Psoas muscle (tissue), 8 donors: Measurements from ENCODE around the gene LZTS2. TPM values are rescaled to one million over a fixed set of nuclear protein-coding genes. Genes with fewer than 3 reads are reported as not detected.

ENCODE experiments used
- ATAC-seq, 4 donors: fragments of 200-7000 bp; cut with Tn5 transposase; one replicate each; pipeline ENCODE4 v1.9.1; 2020; ENCODE audit warnings: moderate library complexity in 3 of 4, mild to moderate bottlenecking in 2 of 4
- DNase-seq, 2 donors: peaks; one replicate each; pipeline ENCODE4 v3.0.0-alpha.2; 2020
- H3K27ac ChIP-seq: fragments of 200-600 bp; one replicate; pipeline ENCODE4 v1.8.0; 2022
- H3K27me3 ChIP-seq, 3 donors: fragments of 200-600 bp in 1 of 3; one replicate each; pipeline versions ENCODE4 v1.6.1 to v1.8.0; 2013 to 2022; ENCODE audit warnings: low read length in 2 of 3, mild to moderate bottlenecking in 2 of 3, moderate library complexity in 1 of 3; ENCODE audit not compliant: insufficient read depth in 3 of 3
- H3K36me3 ChIP-seq, 2 donors: fragments of 200-600 bp in 1 of 2; one replicate each; pipeline versions ENCODE4 v1.6.1 to v1.8.0; 2013 to 2022; ENCODE audit warnings: low read depth in 1 of 2, mild to moderate bottlenecking in 1 of 2, moderate library complexity in 1 of 2; ENCODE audit not compliant: insufficient read depth in 1 of 2
- H3K4me1 ChIP-seq: fragments of 200-600 bp; one replicate; pipeline ENCODE4 v1.8.0; 2022
- H3K4me3 ChIP-seq: fragments of 200-600 bp; one replicate; pipeline ENCODE4 v1.8.0; 2022; ENCODE audit warnings: mild to moderate bottlenecking
- H3K9me3 ChIP-seq: fragments of 200-600 bp; one replicate; pipeline ENCODE4 v1.8.0; 2022
- CTCF ChIP-seq: fragments of 200-600 bp; IDR thresholded peaks from one replicate; pipeline ENCODE4 v1.8.0; 2022; ENCODE audit warnings: antibody characterized with exemption
- WGBS, 3 donors: extraction: QIAGEN DNeasy Blood & Tissue Kit; methylation state at CpG; one replicate each; pipeline versions ENCODE4 v1.1.6 to v1.1.7; 2013; 5-methylcytosine and 5-hydroxymethylcytosine counted together
- intact Hi-C, 2 donors: fragments of 100-400 bp; cut with DNase I; formaldehyde crosslinking; loops; one replicate each; pipeline versions ENCODE4 v1.11.0 to v1.14.2; 2022
- polyA plus RNA-seq, 3 donors: library from polyadenylated mRNA; stranded (reverse); fragments of 200-250 nt; gene quantifications; one replicate each; pipeline ENCODE4 v1.2.3, GENCODE V29; 2013
- total RNA-seq, 4 donors: library from RNA; stranded (reverse); fragmentation: NEBNext Ultra II Directional in 2 of 4; extraction: Animal tissue kit (Norgen Biotek cat#: 25700) in 2 of 4; gene quantifications; one replicate each; pipeline versions ENCODE4 v1.2.1 to v1.2.4, GENCODE V29; 2021 to 2023
- donor health status: healthy with polysubstance abuse.
- donor health status: DM: no; HTN: no; CAD: no; lungs with moderate emphysema.
- donor health status: Bipolar disorder and iron deficiency.
- donor health status: healthy.
- donor health status: DM: yes; HTN: yes; CAD: no.
- donor health status: DM: no; HTN: no; CAD: no.
- donor health status: DM: no; HTN: no; CAD: no.
- donor health status: DM: yes; HTN: yes; CAD: no.

The LZTS2 gene
- total and polyA plus RNA-seq, 7 donors = 19.0 to 66.0 (median 24.6) TPM

GRCh38 chr10:100978121-100978900, 21.3 kb upstream of the LZTS2 start:
- Histone ChIP-seq H3K27ac (no peak overlapping the region), H3K4me1 (no peaks in the 10 kb centered on the region), H3K36me3 (peaks cover 0 to 51% of the 10 kb centered on the region in 2 donors), H3K9me3 (no peaks in the 10 kb centered on the region), H3K27me3 (no peaks in the 10 kb centered on the region), H3K4me3 (no peak overlapping the region)
- intact Hi-C loops = no loop called here
- 87 to 92% (median 89%) methylated on average over 13 of the region's 13 CpGs for WGBS, 3 donors
- DNase-seq (peak in 1 of 2 donors; percentile 2), ATAC-seq (no peak)
- TF ChIP-seq CTCF = no peak

GRCh38 chr10:100978901-100979195, 20.8 kb upstream of the LZTS2 start:
- Histone ChIP-seq H3K27me3 (no peaks in the 10 kb centered on the region), H3K9me3 (no peaks in the 10 kb centered on the region), H3K27ac (no peak overlapping the region), H3K36me3 (peaks cover 0 to 56% of the 10 kb centered on the region in 2 donors), H3K4me1 (no peaks in the 10 kb centered on the region), H3K4me3 (no peak overlapping the region)
- DNase-seq = no peak
- no peak for ATAC-seq
- 76 to 81% (median 77%) methylated on average over 10 of the region's 10 CpGs for WGBS, 3 donors
- no peak for TF ChIP-seq CTCF
- intact Hi-C loops = no loop called here

DNA sequence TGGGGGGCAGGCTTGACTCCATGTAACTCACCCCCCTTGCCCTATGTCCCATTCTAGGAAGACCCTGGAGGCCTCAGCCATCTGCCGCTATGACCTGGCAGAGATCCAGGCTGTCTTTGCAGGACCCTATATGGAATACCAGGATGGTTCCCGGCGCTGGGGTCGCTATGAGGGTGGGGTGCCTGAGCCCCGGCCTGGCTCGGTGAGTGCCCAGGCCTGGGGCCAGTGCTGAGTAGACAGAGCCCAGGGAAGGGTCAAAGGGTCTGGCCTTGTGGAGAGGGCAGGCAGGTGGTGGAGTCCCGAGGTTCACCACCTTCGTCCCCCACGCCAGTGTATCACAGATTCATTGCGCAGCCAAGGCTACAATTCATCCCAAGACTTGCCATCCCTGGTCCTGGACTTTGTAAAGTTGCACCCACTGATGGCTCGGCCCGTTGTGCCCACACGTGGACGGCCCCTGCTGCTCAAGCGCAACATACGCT, 19.8 kb upstream of the LZTS2 start:
- peaks cover 0 to 64% of the 10 kb centered on the region in 2 donors for H3K36me3 ChIP-seq
- WGBS, 3 donors = 86 to 89% (median 89%) methylated on average over 16 of the region's 16 CpGs
- intact Hi-C loops = no loop called here

GRCh38 chr10:100980311-100980710, 19.3 kb upstream of the LZTS2 start:
- DNase-seq = peak in 1 of 2 donors; percentile 1
- Histone ChIP-seq H3K36me3 (peaks cover 0 to 68% of the 10 kb centered on the region in 2 donors), H3K27me3 (no peaks in the 10 kb centered on the region), H3K4me3 (no peak overlapping the region), H3K27ac (no peak overlapping the region), H3K4me1 (no peaks in the 10 kb centered on the region), H3K9me3 (no peaks in the 10 kb centered on the region)
- WGBS, 3 donors = 89 to 98% (median 92%) methylated on average over 2 of the region's 2 CpGs
- no peak for TF ChIP-seq CTCF
- intact Hi-C loops = no loop called here
- ATAC-seq = no peak

More for the DNA sequence above, 19.8 kb upstream of the LZTS2 start:
- ATAC-seq (no peak), DNase-seq (peak in 1 of 2 donors; percentile 35)
- Histone ChIP-seq H3K4me1 (no peaks in the 10 kb centered on the region), H3K27me3 (no peaks in the 10 kb centered on the region), H3K9me3 (no peaks in the 10 kb centered on the region), H3K4me3 (no peak overlapping the region), H3K27ac (no peak overlapping the region)
- TF ChIP-seq CTCF = no peak
